ENCODE data around the gene RASGRP2.
"Not testable (repeated sequence)": the region's sequence is repeated elsewhere in the genome, so short reads cannot be mapped to it uniquely, and the experiment has no call there.

RASGRP2 gene

GRCh38 chr11:64711956-64712362 is 32.0 kb downstream of the RASGRP2 start:
- DNase-seq (ENCODE audit: low read depth, low spot score), result no peak
- in situ Hi-C loops (cut with HindIII; ENCODE audit: low sequenced_read_pairs), result no loop called here
- no peak overlapping the region for H3K4me3 ChIP-seq (ENCODE audit: low read depth, low read length)
- no peak for TF ChIP-seq CTCF (IDR thresholded peaks at IDR 0.05; ENCODE audit: low read depth, low read length)

GRCh38 chr11:64711138-64711955 is 32.6 kb downstream of the RASGRP2 start:
- TF ChIP-seq CTCF (IDR thresholded peaks at IDR 0.05; ENCODE audit: low read depth, low read length), result no peak
- DNase-seq (ENCODE audit: low read depth, low spot score), result no peak
- no peak overlapping the region for H3K4me3 ChIP-seq (ENCODE audit: low read depth, low read length)
- in situ Hi-C loops (cut with HindIII; ENCODE audit: low sequenced_read_pairs), result no loop called here

- peak; percentile 21 for DNase-seq (ENCODE audit: low read depth, low spot score)
- in situ Hi-C loops (cut with HindIII; ENCODE audit: low sequenced_read_pairs), result no loop called here
These were observed 33.4 kb downstream of the RASGRP2 start for GRCh38 chr11:64710418-64711137.

GRCh38 chr11:64705501-64705900 is 38.4 kb downstream of the RASGRP2 start:
- DNase-seq (ENCODE audit: low read depth, low spot score), result no peak
- no peak overlapping the region for H3K4me3 ChIP-seq (ENCODE audit: low read depth, low read length)
- in situ Hi-C loops (cut with HindIII; ENCODE audit: low sequenced_read_pairs), result no loop called here
- TF ChIP-seq CTCF (IDR thresholded peaks at IDR 0.05; ENCODE audit: low read depth, low read length), result no peak

More at GRCh38 chr11:64710418-64711137, 33.4 kb downstream of the RASGRP2 start:
- H3K4me3 ChIP-seq (ENCODE audit: low read depth, low read length), result no peak overlapping the region
- TF ChIP-seq CTCF (IDR thresholded peaks at IDR 0.05; ENCODE audit: low read depth, low read length), result no peak

GRCh38 chr11:64703048-64703447 is 40.9 kb downstream of the RASGRP2 start:
- DNase-seq (ENCODE audit: low read depth, low spot score), result no peak
- TF ChIP-seq CTCF (IDR thresholded peaks at IDR 0.05; ENCODE audit: low read depth, low read length), result no peak
- H3K4me3 ChIP-seq (ENCODE audit: low read depth, low read length), result no peak overlapping the region
- in situ Hi-C loops (cut with HindIII; ENCODE audit: low sequenced_read_pairs), result no loop called here

- DNase-seq (ENCODE audit: low read depth, low spot score); in situ Hi-C loops (cut with HindIII; ENCODE audit: low sequenced_read_pairs); H3K4me3 ChIP-seq (ENCODE audit: low read depth, low read length): not testable (repeated sequence)
These were observed 42.0 kb downstream of the RASGRP2 start for GRCh38 chr11:64701956-64702355.

GRCh38 chr11:64698427-64698826 is 45.5 kb downstream of the RASGRP2 start:
- no peak overlapping the region for H3K4me3 ChIP-seq (ENCODE audit: low read depth, low read length)
- no peak for DNase-seq (ENCODE audit: low read depth, low spot score)
- TF ChIP-seq CTCF (IDR thresholded peaks at IDR 0.05; ENCODE audit: low read depth, low read length), result no peak
- in situ Hi-C loops (cut with HindIII; ENCODE audit: low sequenced_read_pairs), result no loop called here

Data from astrocyte of the spinal cord (primary cell).